K562 (cell line): ENCODE data around the gene NR3C2. TPM values are rescaled to one million over a fixed set of nuclear protein-coding genes. Genes with fewer than 3 reads are reported as not detected.

Experiments
- ATAC-seq: fragments of 200-7000 bp; cut with Tn5 transposase; 3 replicates; pipeline ENCODE4 v1.9.1; 2020; ENCODE audit warnings: moderate library complexity
- BruUV-seq: library from RNA; stranded (reverse); fragments of 400-500 nt; replicated peaks from 2 replicates; lab custom pipeline; 2021; lab: Mats Ljungman, UMichigan
- CTCF ChIA-PET: fragments of 300-600 bp; formaldehyde crosslinking; extraction: SDS; loops from one replicate; lab custom pipeline; 2021; ENCODE audit warnings: low intra/inter-chr PET ratio; lab: Yijun Ruan, JAX
- POLR2A ChIA-PET: fragments of 300-600, 350-650 bp; sonication (Branson Sonifier 250); formaldehyde crosslinking; extraction: SDS; loops from one replicate; lab custom pipeline; 2021; ENCODE audit warnings: antibody characterized with exemption, inconsistent platforms; lab: Yijun Ruan, JAX
- DNase-seq, 4 experiments: peaks; one replicate each; pipeline versions ENCODE4 v3.0.0 to v3.0.0-alpha.2; 2011 to 2018; ENCODE audit warnings: low spot score in 3 of 4, mixed read lengths in 3 of 4; ENCODE audit errors: extremely low read depth in 1 of 4
- FAIRE-seq: peaks from 2 replicates; lab custom pipeline; 2011; peaks lifted over from hg19 to GRCh38; lab: Jason Lieb, UNC
- H2AFZ ChIP-seq: 2 replicates; pipeline ENCODE4 v1.6.0; 2011; ENCODE audit warnings: low read depth, low read length, control low read depth, inconsistent platforms
- H3K27ac ChIP-seq: fragments of 200-600 bp; 3 replicates; pipeline ENCODE4 v1.8.0; 2011; ENCODE audit warnings: low read depth, mild to moderate bottlenecking, control low read depth, inconsistent platforms, low read length, moderate library complexity, mixed read lengths; ENCODE audit errors: extremely low read depth
- H3K27me3 ChIP-seq, 2 experiments: fragments of 300-600 bp in 1 of 2; 2 replicates in 1 of 2; 3 replicates in 1 of 2; pipeline versions ENCODE4 v1.6.0 to v1.8.0; 2011; ENCODE audit warnings: inconsistent platforms in 2 of 2, low read length in 2 of 2, mild to moderate bottlenecking in 1 of 2, mixed read lengths in 1 of 2, moderate library complexity in 1 of 2; ENCODE audit not compliant: control insufficient read depth in 2 of 2, insufficient read depth in 2 of 2
- H3K36me3 ChIP-seq: fragments of 300-600 bp; 3 replicates; pipeline ENCODE4 v1.8.0; 2011; ENCODE audit warnings: mild to moderate bottlenecking, low read length, inconsistent platforms; ENCODE audit not compliant: control insufficient read depth, insufficient read depth
- H3K4me1 ChIP-seq, 2 experiments: fragments of 200-600 bp in 1 of 2; replicated peaks in 1 of 2; 2 replicates in 1 of 2; 3 replicates in 1 of 2; pipeline versions ENCODE4 v1.5.1 to v1.8.0; 2011; ENCODE audit warnings: inconsistent platforms in 2 of 2, low read length in 2 of 2, mild to moderate bottlenecking in 1 of 2, mixed read lengths in 1 of 2, moderate library complexity in 1 of 2; ENCODE audit not compliant: control insufficient read depth in 2 of 2, insufficient read depth in 2 of 2
- H3K4me2 ChIP-seq: 2 replicates; pipeline ENCODE4 v1.6.1; 2011; ENCODE audit warnings: low read length, control low read depth, inconsistent platforms, mixed read lengths; ENCODE audit not compliant: insufficient read depth
- H3K4me3 ChIP-seq: fragments of 200-600 bp; sonication (generic), shearing (Covaris generic); 2 replicates; pipeline ENCODE4 v1.5.1; 2016; ENCODE audit warnings: control low read depth, inconsistent platforms
- H3K79me2 ChIP-seq: fragments of 200-600 bp; 3 replicates; pipeline ENCODE4 v1.8.0; 2011; ENCODE audit warnings: low read length, inconsistent platforms; ENCODE audit not compliant: control insufficient read depth, insufficient read depth
- H3K9ac ChIP-seq, 2 experiments: 2 replicates each; pipeline versions ENCODE4 v1.6.0 to v1.6.1; 2011; ENCODE audit warnings: low read depth in 2 of 2, low read length in 2 of 2, control low read depth in 1 of 2, inconsistent platforms in 1 of 2, mild to moderate bottlenecking in 1 of 2, mixed read lengths in 1 of 2; ENCODE audit not compliant: insufficient read depth in 1 of 2
- H3K9me1 ChIP-seq: one replicate; pipeline ENCODE4 v1.6.0; 2011; ENCODE audit warnings: inconsistent platforms, mild to moderate bottlenecking, low read length, moderate library complexity; ENCODE audit not compliant: control insufficient read depth, insufficient read depth
- H3K9me3 ChIP-seq: replicated peaks from 2 replicates; pipeline ENCODE4 v1.5.1; 2011; ENCODE audit warnings: low read depth, low read length, inconsistent platforms; ENCODE audit not compliant: control insufficient read depth, insufficient read depth
- H4K20me1 ChIP-seq: replicated peaks from 2 replicates; pipeline ENCODE4 v1.6.1; 2011; ENCODE audit warnings: low read length, inconsistent platforms, mixed read lengths; ENCODE audit not compliant: control insufficient read depth, insufficient read depth
- CC2D1A ChIP-seq: fragments of 450-650 bp; IDR thresholded peaks from 2 replicates; pipeline ENCODE4 v1.6.1; 2017; ENCODE audit warnings: mild to moderate bottlenecking
- CHD4 ChIP-seq: fragments of 200-600 bp; sonication (generic); IDR thresholded peaks from 3 replicates; pipeline ENCODE4 v1.6.1; 2012; ENCODE audit warnings: low read depth, mild to moderate bottlenecking, mixed read lengths, low read length, inconsistent platforms; ENCODE audit not compliant: insufficient read depth, insufficient replicate concordance, poor library complexity, severe bottlenecking
- CXXC5 ChIP-seq: fragments of 250-450 bp; sonication (Bioruptor Pico); IDR thresholded peaks from 2 replicates; pipeline ENCODE4 v1.8.0; 2022; ENCODE audit warnings: inconsistent platforms, mild to moderate bottlenecking, moderate library complexity
- FOSL1 ChIP-seq: fragments of 200-800 bp; sonication (Bioruptor generic); conservative IDR thresholded peaks from 2 replicates; pipeline ENCODE4 v1.6.1; 2016; ENCODE audit warnings: missing genetic modification characterization, missing compliant biosample characterization
- MBD1 ChIP-seq: fragments of 250-450 bp; sonication (Bioruptor Pico); IDR thresholded peaks from 2 replicates; pipeline ENCODE4 v1.8.0; 2022; ENCODE audit warnings: inconsistent platforms
- MTA3 ChIP-seq: fragments of 450-650 bp; formaldehyde crosslinking; IDR thresholded peaks from 2 replicates; pipeline ENCODE4 v1.6.1; 2017; ENCODE audit warnings: mild to moderate bottlenecking, borderline replicate concordance
- NFATC3 ChIP-seq: fragments of 450-650 bp; IDR thresholded peaks from 2 replicates; pipeline ENCODE4 v1.6.1; 2017; ENCODE audit warnings: mild to moderate bottlenecking
- POLR2AphosphoS2 ChIP-seq: IDR thresholded peaks from 2 replicates; pipeline ENCODE4 v1.6.1; 2012; ENCODE audit warnings: low read length, improper control_type of control experiment
- POLR2AphosphoS5 ChIP-seq: IDR thresholded peaks from 2 replicates; pipeline ENCODE4 v1.6.1; 2011; ENCODE audit warnings: mild to moderate bottlenecking, low read depth, low read length, moderate library complexity; ENCODE audit not compliant: control insufficient read depth, insufficient read depth
- SAFB2 ChIP-seq: fragments of 200-400 bp; formaldehyde crosslinking; IDR thresholded peaks from 2 replicates; pipeline ENCODE4 v1.6.1; 2018; ENCODE audit warnings: borderline replicate concordance, low read length, low read depth, moderate library complexity; ENCODE audit not compliant: severe bottlenecking
- SIN3B ChIP-seq: fragments of 450-650 bp; IDR thresholded peaks from 2 replicates; pipeline ENCODE4 v1.6.1; 2017; ENCODE audit warnings: low read depth, mild to moderate bottlenecking, moderate library complexity
- SRSF9 ChIP-seq: fragments of 200-400 bp; formaldehyde crosslinking; IDR thresholded peaks from 2 replicates; pipeline ENCODE4 v1.6.1; 2017; ENCODE audit warnings: low read depth, low read length, borderline replicate concordance
- ZBTB2 ChIP-seq: fragments of 450-650 bp; IDR thresholded peaks from 2 replicates; pipeline ENCODE4 v1.6.1; 2016; ENCODE audit warnings: antibody characterized with exemption
- ZBTB9 ChIP-seq: fragments of 450-650 bp; formaldehyde crosslinking; IDR thresholded peaks from 2 replicates; pipeline ENCODE4 v1.4.0; 2020; ENCODE audit warnings: mild to moderate bottlenecking, moderate library complexity
- ZNF253 ChIP-seq: fragments of 250-450 bp; sonication (Bioruptor Pico); conservative IDR thresholded peaks from 2 replicates; pipeline ENCODE4 v1.6.1; 2021; ENCODE audit warnings: mild to moderate bottlenecking
- ZNF280A ChIP-seq: fragments of 450-650 bp; IDR thresholded peaks from 2 replicates; pipeline ENCODE4 v1.6.1; 2018; ENCODE audit warnings: mild to moderate bottlenecking, low read depth; ENCODE audit not compliant: partially characterized antibody
- ZNF384 ChIP-seq: IDR thresholded peaks from 2 replicates; pipeline ENCODE4 v1.6.1; 2012; ENCODE audit warnings: low read depth, low read length, improper control_type of control experiment
- ZNF766 ChIP-seq: fragments of 200-800 bp; sonication (Bioruptor generic); conservative IDR thresholded peaks from 2 replicates; pipeline ENCODE4 v1.6.1; 2016; ENCODE audit warnings: missing genetic modification characterization, missing compliant biosample characterization
- WGBS: fragments of 100-300 bp; shearing (Covaris generic); methylation state at CpG from one replicate; pipeline ENCODE4 v1.1.6; 2016; ENCODE audit warnings: low coverage, mixed read lengths; ENCODE audit not compliant: insufficient coverage; ENCODE audit errors: missing lambda C conversion rate; 5-methylcytosine and 5-hydroxymethylcytosine counted together
- in situ Hi-C: fragments of 300-500 bp; cut with MboI; formaldehyde crosslinking; loops from 4 replicates; pipeline ENCODE4 v1.15.0; 2018; ENCODE audit warnings: inconsistent platforms, mixed read lengths
- intact Hi-C: fragments of 100-400 bp; cut with micrococcal nuclease; formaldehyde crosslinking; loops from 2 replicates; pipeline ENCODE4 v1.14.2; 2022
- polyA plus RNA-seq, 8 experiments: library from polyadenylated mRNA; depleted of rRNA in 4 of 8; stranded (reverse) in 5 of 8; unstranded in 3 of 8; fragments of >200 nt; fragmentation: Nextera tagmentation in 2 of 8; fragmentation: Illumina TruSeq in 1 of 8; extraction: Ambion mirVana in 2 of 8; extraction: Trizol in 1 of 8; gene quantifications; 2 replicates each; pipeline versions ENCODE4 v1.2.1 to v1.2.3, GENCODE V29; 2011 to 2014; ENCODE audit warnings: inconsistent platforms in 1 of 8, missing spikeins in 1 of 8
- total RNA-seq, 7 experiments: library from RNA; depleted of rRNA in 6 of 7; stranded (reverse); fragments of >200 nt in 6 of 7; fragmentation: Illumina TruSeq in 2 of 7; extraction: Trizol in 2 of 7; gene quantifications; 2 replicates each; pipeline versions ENCODE4 v1.2.1 to v1.2.3, GENCODE V29; 2011 to 2021; ENCODE audit warnings: low replicate concordance in 1 of 7

Gene NR3C2
- total and polyA plus RNA-seq, 9 of the 15 experiments (the other 6 are each of a cell fraction or from before 2014, with no cell fraction given), result 0.01 to 0.28 (median 0.16) TPM; not detected in 2

GRCh38 chr4:148090029-148090428 is 352.2 kb downstream of the NR3C2 start:
- Histone ChIP-seq H3K9me1 (no peaks in the 10 kb centered on the region), H3K36me3 (no peaks in the 10 kb centered on the region), H2AFZ (no peak overlapping the region)
- TF ChIP-seq POLR2AphosphoS2 (no peak), SIN3B (no peak), MBD1 (CRISPR knock-in tag) (no peak), SAFB2 (no peak), CXXC5 (CRISPR knock-in tag) (no peak), CC2D1A (no peak), ZNF384 (no peak), POLR2AphosphoS5 (no peak), CHD4 (no peak), ZNF766 (no peak), ZNF280A (no peak), ZBTB2 (no peak), MTA3 (no peak), FOSL1 (tag) (no peak), ZNF253 (CRISPR knock-in tag) (no peak), ZBTB9 (CRISPR knock-in tag) (no peak), SRSF9 (no peak), NFATC3 (no peak)

More at GRCh38 chr4:148090029-148090428, 352.2 kb downstream of the NR3C2 start:
- Histone ChIP-seq H3K27ac (no peak overlapping the region), H3K4me3 (no peak overlapping the region), H3K4me2 (no peak overlapping the region), H3K9me3 (no peaks in the 10 kb centered on the region), H3K79me2 (no peaks in the 10 kb centered on the region), H4K20me1 (no peaks in the 10 kb centered on the region), H3K4me1 (no peaks in the 10 kb centered on the region), H3K9ac (no peak overlapping the region), H3K27me3 (no peaks in the 10 kb centered on the region)
- no TSS peak for BruUV-seq
- in situ Hi-C loops (no loop called here), intact Hi-C loops (no loop called here)
- 2% methylated on average over 5 of the region's 6 CpGs for WGBS
- FAIRE-seq (no peak), DNase-seq (no peak), ATAC-seq (no peak)
- CTCF ChIA-PET, result no interaction called here
- POLR2A ChIA-PET, result interaction anchor here (0.7 kb wide), 1 partner anchor 305 kb away, joined by 3 read pairs; no protein-coding TSS in a partner anchor
